SKM-1 treated with dmso at 0.1 percent for 144 hours (cell line): ENCODE results near the gene TMEM74B.

Experiments used
- DNase-seq: peaks from one replicate; lab custom pipeline; 2025; ENCODE audit not compliant: unreplicated experiment; lab: John Stamatoyannopoulos, UW

TMEM74B gene

GRCh38 chr20:1183153-1183552 is 1.6 kb downstream of the TMEM74B start:
- no peak for DNase-seq

- no peak for DNase-seq
Observed at GRCh38 chr20:1182106-1182505, 2.7 kb downstream of the TMEM74B start.

GRCh38 chr20:1180949-1181348 is 3.8 kb downstream of the TMEM74B start:
- no peak for DNase-seq

- no peak for DNase-seq
Observed at GRCh38 chr20:1178623-1179022, 6.2 kb downstream of the TMEM74B start.

DNA sequence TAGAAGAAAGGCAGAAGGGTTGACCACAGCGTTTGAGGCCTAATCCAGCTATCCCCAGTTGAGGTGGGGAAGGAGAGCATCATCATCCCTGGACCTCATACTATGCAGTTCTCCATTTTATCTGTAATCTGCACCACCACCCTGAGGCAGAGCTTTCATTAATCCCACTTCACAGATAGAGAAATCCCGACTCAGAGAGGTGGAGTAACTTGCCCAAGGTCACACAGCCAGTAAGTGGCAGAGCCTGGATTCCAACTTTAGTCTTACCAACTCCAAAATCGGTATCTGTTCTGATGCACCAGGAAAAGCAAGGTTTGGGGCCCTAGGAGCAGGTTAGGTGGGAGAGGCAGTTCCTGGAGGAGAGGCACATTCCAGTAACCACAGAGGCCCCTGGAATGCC is 6.7 kb downstream of the TMEM74B start:
- DNase-seq, result no peak

DNA sequence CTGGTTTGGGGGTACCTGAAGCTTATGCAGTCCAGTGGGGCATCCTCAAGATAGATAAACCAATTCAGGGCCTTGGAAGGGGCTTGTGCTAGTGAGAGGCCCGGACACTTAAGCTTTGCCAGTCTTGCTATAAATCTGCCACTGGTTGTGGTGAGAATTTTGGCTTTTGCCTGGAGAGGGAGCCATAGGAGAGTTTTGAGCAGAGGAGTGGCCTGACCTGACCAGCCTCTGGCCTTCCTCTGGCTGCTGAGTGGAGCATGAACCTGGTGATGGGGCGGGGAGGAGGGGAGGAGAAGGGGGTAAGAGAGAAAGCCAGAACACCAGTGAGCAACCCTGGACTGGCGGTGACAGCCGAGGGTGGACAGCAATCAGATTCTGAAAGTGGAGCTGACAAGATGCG is 7.1 kb downstream of the TMEM74B start:
- no peak for DNase-seq

GRCh38 chr20:1174787-1175186 is 10.0 kb downstream of the TMEM74B start:
- no peak for DNase-seq

DNA sequence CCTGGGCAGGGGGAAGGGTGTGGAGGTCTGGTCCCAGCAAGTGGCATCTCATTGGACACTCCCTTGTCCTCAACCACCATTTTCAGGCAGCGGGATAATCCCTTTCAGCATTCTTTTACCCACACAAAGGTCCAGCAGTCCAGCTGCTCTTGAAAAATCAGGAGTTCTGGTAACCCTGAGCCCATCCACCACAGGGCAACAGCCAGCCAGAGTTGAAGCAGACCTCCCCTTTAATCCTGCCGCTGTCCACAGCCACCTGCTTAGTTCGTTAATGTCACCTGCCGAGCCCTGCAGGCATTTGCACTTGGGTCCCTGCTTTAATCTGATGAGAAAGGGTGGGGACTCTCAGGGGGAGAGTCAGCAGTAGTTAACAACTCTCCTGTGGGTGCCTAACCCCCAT is 11.1 kb downstream of the TMEM74B start:
- DNase-seq, result no peak

DNA sequence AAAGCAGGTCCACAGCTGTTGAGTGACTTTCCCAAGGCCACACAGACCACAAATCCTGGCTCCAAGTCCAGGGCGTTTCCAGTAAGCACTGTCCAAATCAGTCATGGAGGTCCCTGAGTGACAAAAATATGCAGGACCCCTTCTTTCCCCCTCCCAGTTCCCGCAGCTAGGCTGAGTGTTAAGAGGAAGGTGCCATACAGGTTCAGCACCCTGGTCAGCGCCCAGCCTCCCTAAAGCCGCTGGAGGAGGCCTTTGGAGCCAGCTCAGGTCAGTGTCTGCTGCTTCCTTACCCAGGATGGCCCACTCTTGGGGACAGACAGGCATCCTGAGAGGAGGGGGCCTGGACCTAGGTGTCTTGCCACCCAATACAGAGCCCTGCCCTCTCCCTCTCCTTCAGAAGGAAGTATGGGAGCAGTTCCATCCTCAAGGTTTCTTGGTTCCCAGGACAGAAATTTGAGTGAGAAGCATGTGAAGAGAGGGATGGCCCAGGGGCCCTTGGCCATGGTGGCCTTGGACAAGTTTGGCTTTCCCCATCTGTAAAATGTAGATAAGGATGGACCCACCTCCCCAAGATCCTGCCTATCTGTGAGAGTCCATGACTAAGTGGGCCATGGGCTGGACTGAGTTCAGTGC is 13.2 kb downstream of the TMEM74B start:
- DNase-seq, result no peak

DNA sequence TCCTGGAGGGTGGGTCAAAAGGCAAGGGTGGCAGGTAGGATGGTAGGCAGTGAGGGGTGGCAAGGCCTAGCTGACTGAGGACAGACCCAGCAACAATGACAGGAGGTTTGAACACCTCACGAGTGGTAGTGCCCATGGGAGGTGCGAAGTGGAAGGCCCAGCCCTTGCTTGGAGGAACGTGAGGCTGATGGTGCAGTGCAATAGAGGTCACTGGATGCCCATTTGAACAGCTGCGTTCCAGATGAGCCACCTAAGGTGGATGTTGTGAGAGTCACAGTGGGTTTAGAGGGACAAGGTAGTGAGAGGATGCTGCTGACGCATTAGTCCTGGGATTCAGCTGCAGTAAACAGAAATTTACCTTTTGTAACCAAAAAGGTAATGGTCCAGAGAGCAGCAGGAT is 15.6 kb downstream of the TMEM74B start:
- DNase-seq, result no peak

GRCh38 chr20:1166948-1167720 is 17.6 kb downstream of the TMEM74B start:
- no peak for DNase-seq

DNA sequence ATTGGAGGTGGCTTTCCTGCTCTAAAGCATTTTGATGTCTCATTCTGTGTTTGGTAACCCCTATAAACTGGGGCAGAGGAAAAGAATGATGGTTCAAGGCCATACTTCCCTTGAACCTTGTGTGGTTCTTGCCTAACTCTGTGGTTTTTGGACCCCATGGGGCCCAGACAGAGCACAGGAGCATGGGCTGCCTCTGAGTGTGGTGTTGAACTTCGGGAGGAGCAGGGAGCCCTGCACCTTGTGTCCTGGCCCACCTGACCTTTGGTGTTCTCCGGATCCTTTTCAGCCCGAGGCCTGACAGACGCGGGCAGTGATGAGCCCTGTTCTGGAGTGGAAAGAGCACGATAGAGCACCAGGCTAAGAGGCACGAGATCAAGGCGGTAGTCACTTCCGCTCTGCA is 18.8 kb downstream of the TMEM74B start:
- DNase-seq, result peak; percentile 23

- DNase-seq, result no peak
Observed at GRCh38 chr20:1165521-1165920, 19.3 kb downstream of the TMEM74B start.

DNA sequence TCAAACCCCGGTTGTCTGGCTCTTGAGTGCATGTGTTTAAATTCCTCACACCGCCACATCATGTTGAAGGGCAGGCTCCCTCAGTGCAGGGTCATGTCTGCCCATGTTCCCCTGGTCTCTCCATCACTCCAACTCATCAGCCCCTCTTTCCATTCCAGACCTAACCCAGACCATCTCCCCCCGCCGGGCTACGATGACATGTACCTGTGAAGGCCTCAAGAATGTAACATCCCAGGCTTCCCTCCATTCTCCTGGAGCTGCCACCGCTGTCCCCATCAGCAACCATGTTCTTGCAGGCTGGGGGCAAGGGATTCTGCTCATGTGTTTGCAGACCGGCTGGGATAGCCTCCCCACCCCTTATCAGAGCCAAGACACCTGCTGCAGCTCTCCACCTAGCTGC is 19.9 kb downstream of the TMEM74B start:
- no peak for DNase-seq

GRCh38 chr20:1163653-1164052 is 21.1 kb downstream of the TMEM74B start:
- DNase-seq, result no peak

DNA sequence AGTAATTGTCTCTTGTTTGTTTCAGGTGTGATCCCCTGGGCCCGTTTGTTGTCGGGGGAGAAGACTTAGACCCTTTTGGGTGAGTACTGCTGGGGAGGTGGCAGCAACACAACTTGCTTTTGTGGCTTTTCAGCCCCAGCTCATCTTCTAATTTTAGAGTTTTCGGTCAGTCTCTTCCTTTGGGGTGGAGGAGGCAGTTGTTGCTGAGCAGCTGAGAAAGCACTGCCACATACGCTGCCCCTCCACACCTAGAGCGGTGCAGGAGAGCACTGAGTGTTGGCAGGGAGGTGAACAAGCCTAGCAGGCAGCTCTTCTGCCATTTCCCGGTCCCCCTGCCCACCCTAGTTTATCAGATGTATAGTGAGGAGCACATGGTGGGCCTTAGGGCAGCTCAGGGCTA is 21.7 kb downstream of the TMEM74B start:
- DNase-seq, result no peak

GRCh38 chr20:1160991-1161390 is 23.8 kb downstream of the TMEM74B start:
- no peak for DNase-seq

GRCh38 chr20:1160496-1160895 is 24.3 kb downstream of the TMEM74B start:
- DNase-seq, result no peak

- no peak for DNase-seq
Observed at GRCh38 chr20:1155342-1155741, 29.4 kb downstream of the TMEM74B start.

GRCh38 chr20:1154691-1155090 is 30.1 kb downstream of the TMEM74B start:
- no peak for DNase-seq

DNA sequence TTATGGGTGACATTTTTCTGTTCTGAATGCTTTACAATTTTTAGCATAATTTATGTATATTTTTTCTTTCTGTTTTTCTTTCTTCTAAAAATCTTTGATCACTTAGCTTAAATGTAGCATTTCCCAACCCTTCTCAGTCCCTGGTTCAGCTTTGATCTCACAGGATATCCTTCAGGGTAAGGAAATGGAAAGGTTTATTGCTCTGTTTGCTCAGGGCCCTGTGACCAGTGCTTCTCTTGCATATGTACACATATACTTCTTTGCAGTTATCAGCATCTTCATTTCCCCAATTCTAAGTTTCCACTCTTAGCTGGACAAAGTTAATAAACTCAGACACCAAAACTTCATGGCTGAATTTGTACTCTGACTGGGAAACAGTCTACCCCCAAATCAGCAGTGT is 30.6 kb downstream of the TMEM74B start:
- DNase-seq, result no peak

DNA sequence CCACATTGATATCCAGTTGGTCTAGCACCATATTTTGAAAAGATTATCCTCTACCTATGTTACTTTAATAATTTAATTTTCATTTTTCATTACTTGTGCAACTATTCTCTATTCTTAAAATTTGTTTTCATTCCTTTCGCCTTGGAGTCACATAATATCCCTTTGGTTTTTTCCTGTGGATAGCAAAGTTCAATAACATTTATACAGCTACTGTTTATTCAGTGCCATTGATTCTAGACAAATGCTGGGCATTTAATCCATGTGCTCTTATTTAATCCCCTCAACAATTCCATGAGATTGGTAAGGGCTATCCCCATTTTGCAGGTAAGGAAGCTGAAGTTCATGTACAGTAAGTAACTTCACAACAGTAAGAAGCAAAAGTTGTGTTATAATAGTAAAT is 33.8 kb downstream of the TMEM74B start:
- no peak for DNase-seq

DNA sequence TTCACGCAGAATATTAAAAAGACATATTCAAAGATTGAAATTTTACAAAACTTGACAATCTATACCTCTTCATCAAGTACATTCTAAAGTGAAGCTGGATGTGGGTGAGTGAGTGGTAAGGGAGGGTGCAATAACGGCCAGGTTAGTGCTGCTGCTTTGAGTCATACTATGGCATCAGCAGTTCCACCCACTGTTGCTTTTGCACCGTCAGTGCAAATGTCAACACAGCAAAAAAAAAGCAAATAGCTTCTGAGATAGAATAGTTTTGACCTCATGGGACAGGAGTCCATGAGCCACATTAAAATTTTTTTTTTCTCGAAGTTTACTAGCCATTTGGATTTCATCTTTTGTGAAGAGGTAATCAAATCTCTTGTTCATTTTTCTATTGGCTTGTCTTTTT is 34.6 kb downstream of the TMEM74B start:
- DNase-seq, result no peak
